ENCODE results near the gene TMEM128.
"Not testable (repeated sequence)": the region's sequence is repeated elsewhere in the genome, so short reads cannot be mapped to it uniquely, and the experiment has no call there.

Gene TMEM128

GRCh38 chr4:4254666-4255065 lies 6.6 kb upstream of the TMEM128 start:
- DNase-seq (ENCODE audit: low read depth): no peak

GRCh38 chr4:4254199-4254598 lies 6.2 kb upstream of the TMEM128 start:
- no peak for DNase-seq (ENCODE audit: low read depth)

- DNase-seq (ENCODE audit: low read depth): no peak
Measured at GRCh38 chr4:4249866-4250265, 1.8 kb upstream of the TMEM128 start.

- not testable (repeated sequence) for DNase-seq (ENCODE audit: low read depth)
Measured at GRCh38 chr4:4249342-4249741, 1.3 kb upstream of the TMEM128 start.

GRCh38 chr4:4248885-4249203 lies 821 bp upstream of the TMEM128 start:
- no peak for DNase-seq (ENCODE audit: low read depth)

GRCh38 chr4:4247696-4248028 lies 361 bp downstream of the TMEM128 start:
- DNase-seq (ENCODE audit: low read depth): no peak

- DNase-seq (ENCODE audit: low read depth): no peak
Measured at GRCh38 chr4:4245172-4245571, 2.9 kb downstream of the TMEM128 start.

GRCh38 chr4:4239551-4239950 lies 8.5 kb downstream of the TMEM128 start:
- not testable (repeated sequence) for DNase-seq (ENCODE audit: low read depth)

GRCh38 chr4:4233610-4234009 lies 14.4 kb downstream of the TMEM128 start:
- DNase-seq (ENCODE audit: low read depth): no peak

- no peak for DNase-seq (ENCODE audit: low read depth)
Measured at GRCh38 chr4:4228356-4228668, 19.7 kb downstream of the TMEM128 start.

- DNase-seq (ENCODE audit: low read depth): no peak
Measured at GRCh38 chr4:4227510-4228355, 20.3 kb downstream of the TMEM128 start.

GRCh38 chr4:4226606-4227438 lies 21.2 kb downstream of the TMEM128 start, which contains the start of gene OTOP1:
TSS of gene OTOP1 (minus strand) at chr4:4226929. CDS start at chr4:4226864, 65 bp downstream.
- no peak for DNase-seq (ENCODE audit: low read depth)

GRCh38 chr4:4225915-4226605 lies 22.0 kb downstream of the TMEM128 start:
- DNase-seq (ENCODE audit: low read depth): no peak

GRCh38 chr4:4217113-4217512 lies 30.9 kb downstream of the TMEM128 start:
- DNase-seq (ENCODE audit: low read depth): no peak

- no peak for DNase-seq (ENCODE audit: low read depth)
Measured at GRCh38 chr4:4216648-4217047, 31.4 kb downstream of the TMEM128 start.

- not testable (repeated sequence) for DNase-seq (ENCODE audit: low read depth)
Measured at GRCh38 chr4:4213674-4214073, 34.3 kb downstream of the TMEM128 start.

- DNase-seq (ENCODE audit: low read depth): no peak
Measured at GRCh38 chr4:4206204-4206603, 41.8 kb downstream of the TMEM128 start.

GRCh38 chr4:4204401-4204745 lies 43.6 kb downstream of the TMEM128 start:
- DNase-seq (ENCODE audit: low read depth): no peak

GRCh38 chr4:4203688-4204400 lies 44.2 kb downstream of the TMEM128 start:
- no peak for DNase-seq (ENCODE audit: low read depth)

GRCh38 chr4:4202510-4202909 lies 45.5 kb downstream of the TMEM128 start:
- DNase-seq (ENCODE audit: low read depth): no peak

GRCh38 chr4:4200624-4201023 lies 47.4 kb downstream of the TMEM128 start:
- DNase-seq (ENCODE audit: low read depth): no peak

GRCh38 chr4:4195354-4195753 lies 52.7 kb downstream of the TMEM128 start:
- DNase-seq (ENCODE audit: low read depth): no peak
